Upper lobe of left lung (tissue), 4 donors: ENCODE results near the gene KRTAP6-1.

Experiments used
- CTCF ChIP-seq, 6 experiments: fragments of 450-650 bp in 4 of 6; fragments of 200-600 bp in 2 of 6; sonication (generic) in 2 of 6; IDR thresholded peaks; one replicate each; pipeline ENCODE4 v1.5.1; 2016 to 2019; ENCODE audit warnings: antibody characterized with exemption in 6 of 6
- POLR2A ChIP-seq, 4 donors: fragments of 450-650 bp; IDR thresholded peaks; one replicate each; pipeline ENCODE4 v1.5.1; 2016 to 2017; ENCODE audit warnings: antibody characterized with exemption in 4 of 4, mild to moderate bottlenecking in 2 of 4

- no peak for TF ChIP-seq POLR2A (IDR thresholded peaks at IDR 0.05)
- no peak for TF ChIP-seq CTCF (IDR thresholded peaks at IDR 0.05)
Measured at GRCh38 chr21:30628109-30628508, 14.4 kb upstream of the KRTAP6-1 start.
